HUDEP-2 (cell line): Measurements from ENCODE around the gene SLC41A3.

Experiments
- DNase-seq, 76 experiments: peaks; one replicate each; lab custom pipeline; 2025; ENCODE audit not compliant: unreplicated experiment in 76 of 76; lab: John Stamatoyannopoulos, UW

The SLC41A3 gene

DNA sequence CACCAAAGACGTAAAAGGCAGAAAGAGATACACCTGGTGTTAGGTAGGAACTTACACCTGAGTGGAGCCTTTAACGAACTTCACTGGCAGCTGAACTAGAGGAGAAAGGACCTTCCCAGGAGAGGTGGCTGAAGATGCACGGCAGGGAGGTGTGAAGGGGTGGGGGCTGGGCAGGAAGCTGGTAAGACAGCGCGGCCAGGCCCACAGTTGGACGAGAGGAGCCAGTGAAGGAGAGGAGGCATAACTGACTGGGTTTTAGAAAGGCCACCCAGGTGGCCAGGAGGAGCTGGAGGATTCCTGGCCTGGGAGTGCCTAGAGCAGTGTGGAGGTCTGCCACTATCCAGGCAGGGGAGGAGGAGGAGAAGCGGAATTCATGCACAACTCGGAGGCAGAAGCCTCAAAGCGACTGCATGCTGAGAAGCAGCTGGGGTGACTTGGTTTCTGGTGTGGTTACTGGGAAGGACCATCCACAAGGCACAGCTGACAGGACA, 51.9 kb downstream of the SLC41A3 start:
- DNase-seq: no peak

DNA sequence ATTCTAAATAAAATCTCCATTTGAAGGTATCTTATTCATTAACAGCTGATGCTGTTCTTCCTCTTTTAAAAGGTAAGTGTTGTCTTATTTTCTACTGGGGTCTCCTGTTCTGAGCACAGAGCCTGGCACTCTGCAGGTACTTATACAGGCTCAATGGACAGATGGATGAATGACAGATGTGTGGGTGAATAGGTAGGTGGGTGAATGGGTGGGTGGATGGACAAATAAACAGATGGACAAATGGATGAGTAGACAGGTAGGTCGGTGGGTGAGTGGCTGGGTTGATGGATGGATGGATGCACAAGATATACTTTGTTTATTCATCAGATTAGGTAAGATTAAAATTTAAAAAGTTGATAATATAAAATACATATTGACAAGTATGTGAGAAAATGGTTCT, 53.5 kb downstream of the SLC41A3 start:
- DNase-seq: no peak

GRCh38 chr3:126029241-126029640, 54.7 kb downstream of the SLC41A3 start:
- no peak for DNase-seq

DNA sequence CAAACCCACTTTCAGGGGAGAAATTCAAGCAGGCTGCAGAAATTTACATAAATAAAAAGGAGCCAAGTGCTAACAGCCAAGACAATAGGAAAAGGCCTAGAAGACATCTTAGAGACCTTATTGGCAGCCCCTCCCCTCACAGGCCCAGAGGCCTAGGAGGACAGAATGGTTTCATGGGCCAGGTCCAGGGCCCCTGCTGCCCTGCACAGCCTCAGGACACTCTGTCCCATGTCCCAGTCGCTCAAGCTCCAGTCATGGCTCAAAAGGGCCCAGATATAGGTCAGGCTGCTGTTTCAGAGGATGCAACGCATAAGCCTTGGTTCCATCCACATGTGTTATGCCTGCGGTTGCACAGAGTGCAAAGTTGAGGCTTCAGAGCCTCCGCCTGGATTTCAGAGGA, 55.8 kb downstream of the SLC41A3 start:
- DNase-seq: no peak

GRCh38 chr3:126026761-126027160, 57.2 kb downstream of the SLC41A3 start:
- no peak for DNase-seq

- DNase-seq: no peak
These were observed 57.6 kb downstream of the SLC41A3 start for GRCh38 chr3:126026277-126026751.

DNA sequence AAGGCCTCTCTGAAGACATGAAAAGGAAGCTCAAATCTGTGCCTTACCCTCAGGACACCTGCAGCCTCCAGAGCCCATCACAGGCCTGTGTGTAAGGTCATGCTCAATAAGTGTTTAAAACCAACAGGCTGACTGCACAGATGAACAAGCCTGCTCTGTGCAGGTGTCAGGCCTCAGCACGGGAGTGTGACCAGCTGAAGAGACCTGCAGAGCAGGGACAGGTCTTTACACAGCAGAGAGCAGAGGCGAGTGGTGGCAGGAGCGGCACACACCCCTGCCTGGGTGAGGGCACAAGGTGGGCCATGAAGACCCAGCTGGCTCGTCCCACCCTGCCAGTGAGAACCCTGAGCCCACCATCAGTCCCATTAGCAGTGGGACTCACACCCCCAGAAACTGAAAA, 58.1 kb downstream of the SLC41A3 start:
- DNase-seq: no peak

DNA sequence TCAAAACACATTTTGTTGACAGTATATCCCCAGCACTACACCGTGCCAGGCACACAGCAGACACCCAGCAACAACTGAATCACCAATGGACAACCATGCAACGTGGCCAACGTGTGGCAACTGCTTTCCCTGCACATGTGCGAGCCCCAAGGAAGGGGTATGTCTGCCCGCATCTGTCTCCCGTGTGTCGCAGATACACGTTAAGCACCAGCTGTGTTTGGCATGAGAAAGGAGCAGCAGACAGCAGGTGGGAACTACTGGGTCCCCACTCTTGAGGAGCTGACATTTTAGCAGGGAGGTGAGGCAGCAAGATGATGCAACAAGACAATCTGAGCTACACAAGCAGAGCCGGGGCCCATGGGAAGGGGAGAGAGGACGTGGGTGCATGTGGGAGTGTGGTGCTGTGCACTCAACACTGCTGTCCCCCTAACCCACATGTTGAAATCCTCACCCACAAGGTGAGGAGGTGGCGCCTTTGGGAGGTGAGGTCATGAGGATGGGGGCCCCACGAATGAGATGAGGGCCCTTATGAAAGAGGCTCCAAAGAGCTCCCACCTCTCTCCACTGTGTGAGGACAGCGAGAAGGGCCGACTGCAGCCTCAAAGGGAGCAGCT, 58.7 kb downstream of the SLC41A3 start:
- no peak for DNase-seq

DNA sequence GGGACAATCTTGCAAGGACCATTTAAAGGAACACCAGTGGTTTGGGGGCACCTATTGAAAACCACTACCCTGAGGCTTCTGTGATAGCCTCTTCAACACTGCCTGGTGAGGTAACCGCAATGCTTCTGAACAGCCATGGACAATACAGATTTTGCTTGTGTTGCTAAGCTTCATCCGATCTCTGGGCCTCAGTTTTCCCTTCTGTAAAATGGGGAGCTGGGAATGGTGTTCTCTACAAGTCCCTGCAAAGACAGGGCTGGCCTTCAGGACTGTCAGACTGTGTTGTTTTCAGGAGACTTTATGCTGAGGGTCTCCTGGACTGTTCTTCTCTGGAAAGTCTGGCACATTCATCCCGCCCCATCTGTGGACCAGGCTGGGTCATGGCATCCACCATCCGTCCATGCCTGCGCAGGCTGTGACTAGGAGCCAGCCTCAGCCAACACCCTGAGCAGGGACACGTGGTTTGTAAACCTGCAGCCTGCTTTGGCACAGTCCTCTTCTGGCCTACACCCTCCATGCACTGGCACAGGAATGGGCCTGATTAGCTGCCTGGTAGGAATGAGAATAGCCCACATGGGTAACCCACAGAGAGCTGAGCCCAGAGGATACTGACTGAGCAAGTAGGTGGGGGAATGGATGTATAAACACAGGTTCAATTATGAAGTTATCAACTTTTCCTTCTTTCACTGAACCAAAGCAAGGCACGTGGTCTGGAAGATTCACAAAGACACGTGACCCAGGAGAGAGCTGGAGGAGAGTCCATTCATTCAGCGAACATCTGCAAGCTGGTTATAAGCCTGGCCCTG, 59.7 kb downstream of the SLC41A3 start:
- DNase-seq: no peak

GRCh38 chr3:126023390-126023789, 60.5 kb downstream of the SLC41A3 start:
- no peak for DNase-seq

GRCh38 chr3:126022741-126023359, 61.1 kb downstream of the SLC41A3 start:
- no peak for DNase-seq

GRCh38 chr3:126021702-126022101, 62.2 kb downstream of the SLC41A3 start:
- DNase-seq: no peak

DNA sequence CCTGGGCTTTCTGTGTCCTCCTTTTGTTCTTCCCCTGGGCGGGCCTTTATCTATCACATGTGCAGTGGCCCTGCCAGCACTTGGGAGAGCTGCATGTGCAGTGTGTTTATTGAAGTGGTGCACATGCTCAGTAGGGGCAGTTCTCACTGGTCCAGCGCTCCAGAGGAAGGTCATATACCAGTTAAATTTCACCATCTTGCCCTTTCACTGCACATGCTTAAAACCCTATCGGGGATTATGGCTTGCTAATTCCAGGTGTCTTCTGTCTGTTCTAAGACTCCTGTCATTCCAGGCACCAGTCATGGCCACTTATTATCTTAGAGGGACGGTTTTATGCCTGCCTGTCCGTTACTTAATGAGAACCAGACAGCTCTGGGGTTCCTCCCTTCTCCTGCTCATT, 62.7 kb downstream of the SLC41A3 start:
- DNase-seq: peak in 3 of 76 experiments; percentile 2 to 6 (median 5)

DNA sequence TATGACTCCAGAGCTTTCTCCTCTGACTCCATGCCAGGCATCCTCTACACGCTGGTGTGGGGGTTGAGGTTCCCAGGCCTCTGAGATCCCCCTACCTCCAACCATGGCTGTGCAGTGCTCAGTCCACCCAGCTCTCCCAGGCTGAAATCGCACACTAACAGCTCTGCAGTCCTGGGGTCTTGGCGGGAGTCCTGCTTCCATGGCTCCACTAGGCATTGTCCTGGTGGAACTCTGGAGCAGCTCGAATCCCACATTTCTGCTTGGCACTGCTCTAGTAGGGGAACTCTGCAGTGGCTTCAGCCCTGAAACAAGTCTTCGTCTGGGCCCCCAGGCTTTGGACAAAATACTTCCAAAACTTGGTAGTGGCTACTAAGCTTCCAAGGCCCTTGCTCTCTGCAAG, 64.2 kb downstream of the SLC41A3 start:
- DNase-seq: no peak

DNA sequence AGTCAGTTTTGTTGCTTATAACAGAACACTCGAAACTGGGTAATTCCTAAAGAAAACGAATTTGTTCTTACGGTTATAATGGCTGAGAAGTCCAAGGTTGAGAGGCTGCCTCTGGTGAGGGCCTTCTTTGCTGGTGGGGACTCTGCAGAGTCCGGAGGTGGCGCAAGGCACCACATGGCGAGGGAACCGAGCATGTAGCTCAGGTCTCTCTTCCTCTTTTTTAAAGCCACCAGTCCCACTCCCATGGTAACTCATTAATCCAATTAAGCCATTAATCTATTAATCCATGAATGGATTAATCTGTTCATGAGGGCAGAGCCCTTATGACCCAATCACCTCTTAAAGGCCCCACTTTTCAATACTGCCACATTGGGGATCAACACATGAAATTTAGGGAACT, 64.9 kb downstream of the SLC41A3 start:
- no peak for DNase-seq

DNA sequence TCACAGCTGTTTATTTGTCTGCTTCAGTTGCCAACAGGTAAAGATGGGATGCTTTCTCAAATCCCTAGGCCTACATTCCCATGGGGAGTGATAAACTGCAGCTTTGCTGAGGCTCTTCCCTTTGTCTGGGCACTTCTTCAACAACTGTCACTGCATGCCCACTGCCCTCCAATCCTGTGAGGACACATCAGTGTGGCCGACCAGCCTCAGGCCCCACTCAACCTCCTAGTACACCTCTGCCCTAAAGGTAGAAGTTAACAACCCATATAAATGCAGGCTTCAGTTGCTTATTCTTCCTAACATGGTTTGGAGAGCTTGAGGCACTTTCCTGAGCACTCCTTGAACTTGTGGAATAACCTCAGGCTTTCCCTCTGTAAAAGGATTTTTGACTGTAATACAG, 65.4 kb downstream of the SLC41A3 start:
- no peak for DNase-seq

- DNase-seq: no peak
These were observed 66.6 kb downstream of the SLC41A3 start for GRCh38 chr3:126017362-126017761.

DNA sequence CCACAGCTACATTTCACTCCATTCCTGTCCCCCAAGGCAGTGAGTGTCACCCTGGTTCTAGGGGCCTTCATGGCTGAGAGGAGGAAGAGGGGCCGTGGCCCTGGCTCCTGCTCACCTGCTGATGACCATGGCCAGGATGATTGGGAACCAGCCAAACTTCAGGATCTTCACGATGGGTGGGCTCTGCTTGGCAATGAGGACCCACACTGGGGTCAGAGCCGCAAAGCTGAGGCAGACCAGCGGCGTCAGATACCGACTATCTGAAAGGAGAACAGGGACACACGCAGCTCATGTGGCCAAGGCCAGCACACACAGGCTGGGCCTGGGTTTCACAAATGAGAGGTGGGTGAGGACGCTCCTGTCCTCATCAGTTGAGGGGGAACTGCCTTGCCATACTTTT, 67.3 kb downstream of the SLC41A3 start:
- DNase-seq: no peak

DNA sequence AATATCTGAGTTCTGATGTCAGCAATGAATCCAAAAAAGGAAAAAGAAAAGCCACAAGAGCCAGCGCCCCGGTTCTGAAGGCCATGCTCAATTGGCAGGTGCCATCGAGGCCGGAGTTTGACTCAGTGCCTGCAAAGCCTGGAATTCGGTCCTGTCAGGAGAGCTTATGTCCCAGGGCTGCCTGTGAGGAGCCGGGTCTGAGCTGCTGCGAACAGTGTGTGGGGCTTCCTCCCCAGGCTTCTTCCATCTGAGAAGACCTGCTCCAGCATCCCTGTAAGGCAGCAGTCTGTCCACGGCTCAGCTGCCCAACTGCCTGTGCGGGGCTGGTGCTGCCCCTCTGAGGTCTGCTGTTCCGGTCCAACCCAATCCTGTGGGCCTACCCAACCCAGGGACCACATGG, 68.8 kb downstream of the SLC41A3 start:
- no peak for DNase-seq

DNA sequence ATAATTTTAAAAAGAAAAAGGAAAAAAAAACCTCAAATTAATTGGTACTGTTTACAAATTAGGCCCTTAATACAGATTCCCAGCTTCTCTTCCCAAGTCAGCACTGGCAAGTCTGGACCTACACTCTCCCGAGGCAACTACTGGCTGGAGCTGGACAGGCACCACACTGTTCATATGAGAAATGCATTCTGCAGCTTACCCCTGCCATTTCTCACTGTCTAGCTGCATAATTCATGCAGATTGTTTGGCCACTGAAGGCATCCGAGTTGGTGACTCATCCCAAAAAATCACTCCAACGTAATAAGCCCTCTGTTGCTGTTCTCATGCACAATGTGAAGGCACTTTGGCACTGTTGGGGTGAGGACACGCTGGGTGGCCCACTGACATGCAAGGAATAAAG, 69.7 kb downstream of the SLC41A3 start:
- DNase-seq: no peak

DNA sequence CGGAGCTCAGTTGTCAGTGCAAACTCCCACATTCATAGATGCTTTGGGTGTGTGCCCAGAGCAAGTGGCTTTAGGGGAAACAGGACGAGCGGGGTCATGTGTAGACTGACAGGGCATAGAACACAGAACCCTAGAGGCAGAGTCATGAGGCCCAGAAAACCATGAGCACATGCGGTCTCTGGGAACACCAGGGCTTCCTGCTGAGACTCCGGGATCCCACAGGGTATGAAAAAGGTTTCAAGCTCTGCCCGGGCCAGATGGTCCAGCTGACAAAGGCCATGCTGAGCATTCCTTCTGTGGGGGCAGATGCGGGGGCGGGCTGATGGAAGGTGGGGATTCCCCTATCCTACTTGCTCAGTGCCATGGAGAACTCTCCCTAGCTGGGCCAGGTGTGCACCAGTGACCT, 70.2 kb downstream of the SLC41A3 start:
- no peak for DNase-seq

- DNase-seq: no peak
These were observed 74.7 kb downstream of the SLC41A3 start for GRCh38 chr3:126009181-126009580.
